ENCODE results near the gene KCNG4.

KCNG4 gene

DNA sequence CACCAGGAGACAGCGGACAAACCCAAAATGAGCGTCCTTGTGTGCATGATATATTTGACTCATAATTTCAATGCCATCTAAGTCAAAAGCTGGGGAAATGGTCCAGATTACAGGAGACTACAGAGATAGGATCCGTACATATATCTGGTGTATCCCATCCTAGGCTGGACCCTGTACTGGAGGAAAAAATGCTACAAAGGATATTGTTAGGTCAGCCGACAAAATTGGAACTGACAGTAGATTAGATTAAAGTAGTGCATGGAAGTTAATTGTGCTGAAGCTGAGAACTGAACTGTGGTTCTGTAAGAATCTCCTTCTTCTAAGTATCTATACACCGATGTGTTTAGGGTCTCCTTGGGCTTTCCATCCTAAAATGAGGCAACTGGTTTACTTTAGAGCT, 24.3 kb downstream of the KCNG4 start:
- DNase-seq (ENCODE audit: low read depth): no peak
- TF ChIP-seq, protein P1, sequence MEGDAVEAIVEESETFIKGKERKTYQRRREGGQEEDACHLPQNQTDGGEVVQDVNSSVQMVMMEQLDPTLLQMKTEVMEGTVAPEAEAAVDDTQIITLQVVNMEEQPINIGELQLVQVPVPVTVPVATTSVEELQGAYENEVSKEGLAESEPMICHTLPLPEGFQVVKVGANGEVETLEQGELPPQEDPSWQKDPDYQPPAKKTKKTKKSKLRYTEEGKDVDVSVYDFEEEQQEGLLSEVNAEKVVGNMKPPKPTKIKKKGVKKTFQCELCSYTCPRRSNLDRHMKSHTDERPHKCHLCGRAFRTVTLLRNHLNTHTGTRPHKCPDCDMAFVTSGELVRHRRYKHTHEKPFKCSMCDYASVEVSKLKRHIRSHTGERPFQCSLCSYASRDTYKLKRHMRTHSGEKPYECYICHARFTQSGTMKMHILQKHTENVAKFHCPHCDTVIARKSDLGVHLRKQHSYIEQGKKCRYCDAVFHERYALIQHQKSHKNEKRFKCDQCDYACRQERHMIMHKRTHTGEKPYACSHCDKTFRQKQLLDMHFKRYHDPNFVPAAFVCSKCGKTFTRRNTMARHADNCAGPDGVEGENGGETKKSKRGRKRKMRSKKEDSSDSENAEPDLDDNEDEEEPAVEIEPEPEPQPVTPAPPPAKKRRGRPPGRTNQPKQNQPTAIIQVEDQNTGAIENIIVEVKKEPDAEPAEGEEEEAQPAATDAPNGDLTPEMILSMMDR (conservative IDR thresholded peaks at IDR 0.05; ENCODE audit: control insufficient read depth, insufficient read depth, low read depth, low read length): no peak
- no peak overlapping the region for H3K4me3 ChIP-seq (ENCODE audit: control insufficient read depth, low read depth, low read length)

GRCh38 chr16:84214451-84215066, 25.3 kb downstream of the KCNG4 start:
- no peak overlapping the region for H3K4me3 ChIP-seq (ENCODE audit: control insufficient read depth, low read depth, low read length)
- DNase-seq (ENCODE audit: low read depth): no peak
- TF ChIP-seq, protein P1 (conservative IDR thresholded peaks at IDR 0.05; ENCODE audit: control insufficient read depth, insufficient read depth, low read depth, low read length): no peak

- H3K4me3 ChIP-seq (ENCODE audit: control insufficient read depth, low read depth, low read length): no peak overlapping the region
- DNase-seq (ENCODE audit: low read depth): no peak
- TF ChIP-seq, protein P1 (conservative IDR thresholded peaks at IDR 0.05; ENCODE audit: control insufficient read depth, insufficient read depth, low read depth, low read length): no peak
Measured at GRCh38 chr16:84212631-84213030, 27.2 kb downstream of the KCNG4 start.

DNA sequence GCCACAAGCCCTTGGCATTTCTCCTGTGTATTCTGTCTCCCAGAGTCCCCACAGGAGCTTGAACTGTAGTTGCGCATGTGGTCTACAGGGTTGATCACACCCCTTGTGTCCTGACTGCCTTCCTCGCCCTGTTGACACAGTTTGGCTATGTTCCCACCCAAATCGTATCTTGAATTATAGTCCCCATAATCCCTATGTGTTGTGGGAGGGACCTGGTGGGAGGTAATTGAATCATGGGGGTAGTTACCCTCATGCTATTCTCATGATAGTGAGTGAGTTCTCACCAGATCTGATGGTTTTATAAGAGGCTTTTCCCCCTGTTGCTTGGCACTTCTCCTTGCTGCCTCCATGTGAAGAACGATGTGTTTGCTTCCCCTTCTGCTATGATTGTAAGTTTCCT, 27.7 kb downstream of the KCNG4 start:
- no peak overlapping the region for H3K4me3 ChIP-seq (ENCODE audit: control insufficient read depth, low read depth, low read length)
- DNase-seq (ENCODE audit: low read depth): no peak
- TF ChIP-seq, protein P1 (conservative IDR thresholded peaks at IDR 0.05; ENCODE audit: control insufficient read depth, insufficient read depth, low read depth, low read length): no peak

GRCh38 chr16:84209989-84210388, 29.8 kb downstream of the KCNG4 start:
- TF ChIP-seq, protein P1 (conservative IDR thresholded peaks at IDR 0.05; ENCODE audit: control insufficient read depth, insufficient read depth, low read depth, low read length): no peak
- DNase-seq (ENCODE audit: low read depth): no peak

DNA sequence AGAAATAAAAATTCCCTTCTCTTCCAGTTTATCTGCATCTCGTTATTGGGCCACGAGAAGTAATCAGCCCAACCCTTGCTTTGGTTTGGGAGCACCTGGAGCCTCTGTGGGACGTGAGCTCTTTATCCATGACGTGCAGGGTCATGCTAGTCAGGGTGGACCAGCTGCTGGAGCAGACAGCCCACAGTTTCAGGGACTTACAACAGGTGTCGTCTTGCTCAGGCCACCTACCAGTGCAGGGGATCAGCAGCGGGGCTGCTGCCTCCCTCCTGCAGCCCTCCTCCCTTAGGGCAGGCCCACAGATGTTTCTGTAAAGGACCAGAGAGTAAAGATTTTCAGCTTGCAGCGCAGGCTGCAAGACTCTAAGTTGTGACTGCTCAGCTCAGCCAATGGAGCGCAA, 31.9 kb downstream of the KCNG4 start:
- TF ChIP-seq, protein P1 (conservative IDR thresholded peaks at IDR 0.05; ENCODE audit: control insufficient read depth, insufficient read depth, low read depth, low read length): no peak
- no peak overlapping the region for H3K4me3 ChIP-seq (ENCODE audit: control insufficient read depth, low read depth, low read length)

More at GRCh38 chr16:84209989-84210388, 29.8 kb downstream of the KCNG4 start:
- no peak overlapping the region for H3K4me3 ChIP-seq (ENCODE audit: control insufficient read depth, low read depth, low read length)

DNA sequence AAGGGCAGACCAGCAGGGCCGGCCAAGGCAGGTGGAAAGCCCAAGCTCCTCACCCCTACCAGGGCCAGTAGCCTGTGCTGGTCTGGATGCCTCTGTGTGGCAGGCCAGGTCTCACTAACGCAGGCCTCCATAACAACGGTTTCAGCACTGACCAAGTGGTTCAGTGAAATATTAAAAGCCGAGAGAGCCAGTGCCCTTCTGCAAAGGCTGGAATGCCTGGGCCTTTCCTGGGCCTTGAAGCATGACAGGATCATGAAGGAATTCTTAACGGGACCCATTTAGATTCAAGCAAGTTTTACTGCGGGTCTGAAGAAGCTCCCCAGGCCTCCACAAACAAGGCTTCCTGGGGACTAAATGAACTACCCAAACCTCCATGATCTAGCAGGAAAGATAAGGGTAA, 32.6 kb downstream of the KCNG4 start:
- DNase-seq (ENCODE audit: low read depth): no peak
- no peak overlapping the region for H3K4me3 ChIP-seq (ENCODE audit: control insufficient read depth, low read depth, low read length)
- TF ChIP-seq, protein P1 (conservative IDR thresholded peaks at IDR 0.05; ENCODE audit: control insufficient read depth, insufficient read depth, low read depth, low read length): no peak

More for the DNA sequence above, 31.9 kb downstream of the KCNG4 start:
- no peak for DNase-seq (ENCODE audit: low read depth)

Measured in fibroblast of mammary gland (primary cell).